Right kidney (tissue), 1 donor: Measurements from ENCODE around the gene NRXN3.

ENCODE experiments used
- DNase-seq: peaks from one replicate; pipeline ENCODE4 v3.0.0-alpha.2; 2016

NRXN3 gene

DNA sequence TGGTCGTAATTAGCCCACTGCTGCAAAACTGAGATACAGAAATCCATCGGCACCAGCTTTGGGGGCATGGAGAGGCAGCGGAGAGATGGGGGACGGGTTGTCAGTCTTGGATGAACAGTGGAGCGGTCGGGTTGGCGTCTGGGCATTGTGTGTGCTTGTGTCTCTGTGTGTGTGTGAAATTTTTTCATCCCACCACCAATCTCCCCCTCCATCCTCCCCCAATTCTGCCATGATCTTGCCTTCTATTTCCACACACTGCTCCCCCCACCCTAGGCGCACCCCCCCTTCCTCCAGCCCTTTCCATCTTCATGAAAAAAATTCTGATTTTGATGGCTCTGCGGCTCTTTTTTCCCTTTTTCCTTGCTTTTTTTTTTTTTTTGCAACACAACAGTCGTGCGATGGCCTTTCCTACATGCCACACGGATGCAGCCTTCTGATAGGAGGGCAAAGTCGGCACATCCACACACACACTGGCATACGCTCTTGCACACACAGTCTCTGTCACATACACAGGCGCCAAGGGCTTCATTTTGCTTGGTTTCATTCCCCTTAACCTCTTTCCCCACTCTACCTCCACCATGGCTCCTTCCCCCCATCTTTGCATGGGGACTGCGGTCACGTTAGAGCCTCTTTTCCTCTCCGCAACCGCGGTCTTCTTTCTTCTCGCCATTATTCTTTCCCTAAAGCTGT lies 3.3 kb downstream of the NRXN3 start:
- no peak for DNase-seq

GRCh38 chr14:78175412-78175811 lies 5.2 kb downstream of the NRXN3 start:
- no peak for DNase-seq

- no peak for DNase-seq
Measured at GRCh38 chr14:78178071-78178470, 7.9 kb downstream of the NRXN3 start.

DNA sequence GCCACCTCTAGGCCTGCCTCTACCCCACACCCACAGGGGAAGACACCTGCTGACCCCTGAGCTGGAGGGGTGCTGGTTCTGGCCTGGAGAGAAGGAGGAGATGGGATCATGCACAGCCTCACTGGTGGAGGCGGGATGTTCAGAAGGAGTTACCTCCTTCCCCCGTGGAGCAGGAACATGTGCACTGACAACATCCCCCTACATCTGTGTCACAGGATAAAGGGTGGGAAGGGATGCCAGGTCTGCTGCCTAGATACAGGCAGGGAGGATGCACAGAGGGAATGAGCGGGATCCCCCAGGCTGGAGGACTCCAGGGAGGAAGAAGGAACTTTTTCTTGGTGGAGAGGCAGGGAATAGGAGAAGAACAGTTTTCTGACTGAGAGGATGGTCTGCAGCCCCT lies 8.8 kb downstream of the NRXN3 start:
- no peak for DNase-seq

GRCh38 chr14:78181270-78181669 lies 11.1 kb downstream of the NRXN3 start:
- no peak for DNase-seq

GRCh38 chr14:78182722-78183121 lies 12.5 kb downstream of the NRXN3 start:
- no peak for DNase-seq

- no peak for DNase-seq
Measured at GRCh38 chr14:78184157-78184556, 14.0 kb downstream of the NRXN3 start.

DNA sequence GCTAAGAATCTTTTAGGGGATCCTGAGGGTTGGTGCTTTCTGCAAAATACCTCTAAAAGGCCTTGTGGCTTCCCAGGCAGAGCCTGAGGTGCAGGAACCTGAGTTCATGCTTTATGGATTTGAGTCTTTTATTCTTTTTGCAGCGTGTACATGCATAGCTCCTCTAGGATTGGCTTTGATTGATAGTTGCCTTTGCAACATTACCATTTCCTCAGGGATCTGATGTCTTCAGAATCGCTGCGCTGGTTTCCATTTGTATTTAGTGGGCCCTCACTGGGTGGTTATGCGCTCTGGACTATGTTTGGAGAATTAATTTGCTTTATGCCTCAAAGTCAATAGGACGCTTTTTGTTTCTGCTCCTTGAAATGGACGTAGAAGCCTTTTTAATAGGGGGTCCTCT lies 16.1 kb downstream of the NRXN3 start:
- no peak for DNase-seq

DNA sequence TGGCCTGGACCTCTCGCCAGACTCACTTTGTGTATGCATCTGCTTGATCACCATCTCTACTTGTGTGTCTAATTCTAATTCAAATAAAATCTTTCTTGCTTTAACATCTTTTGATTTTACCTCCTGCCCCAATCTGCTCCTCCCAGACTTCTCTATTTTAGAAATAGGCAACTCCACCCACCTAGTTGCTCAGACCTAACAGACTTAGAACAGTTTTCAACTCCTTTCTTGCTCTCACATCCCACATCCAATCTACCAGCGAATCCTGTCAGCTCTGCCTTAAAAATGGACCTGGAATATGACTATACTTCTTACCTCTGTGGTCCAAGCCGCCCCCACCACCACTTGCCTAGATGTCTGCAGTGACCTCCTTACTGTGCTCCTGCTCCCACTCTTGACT lies 18.7 kb downstream of the NRXN3 start:
- DNase-seq: no peak

DNA sequence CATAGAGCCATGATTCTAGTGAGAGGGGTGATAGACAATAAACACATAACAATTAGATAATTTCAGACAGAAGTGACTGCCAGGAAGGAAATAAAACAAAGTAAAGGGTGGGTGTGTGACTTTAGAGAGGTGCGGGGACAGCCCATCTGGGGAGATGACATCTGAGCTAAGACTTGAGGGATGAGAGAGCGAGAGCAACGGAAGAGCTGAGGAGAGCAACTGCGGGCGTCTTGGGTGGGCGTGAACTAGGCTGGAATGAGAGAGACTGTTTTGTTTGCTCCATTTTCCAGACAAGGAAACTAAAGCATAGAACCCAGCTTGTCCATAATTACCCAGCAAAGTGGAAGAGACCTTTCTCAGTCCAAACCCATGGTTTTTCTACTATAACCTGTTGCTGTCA lies 25.3 kb downstream of the NRXN3 start:
- DNase-seq: no peak

DNA sequence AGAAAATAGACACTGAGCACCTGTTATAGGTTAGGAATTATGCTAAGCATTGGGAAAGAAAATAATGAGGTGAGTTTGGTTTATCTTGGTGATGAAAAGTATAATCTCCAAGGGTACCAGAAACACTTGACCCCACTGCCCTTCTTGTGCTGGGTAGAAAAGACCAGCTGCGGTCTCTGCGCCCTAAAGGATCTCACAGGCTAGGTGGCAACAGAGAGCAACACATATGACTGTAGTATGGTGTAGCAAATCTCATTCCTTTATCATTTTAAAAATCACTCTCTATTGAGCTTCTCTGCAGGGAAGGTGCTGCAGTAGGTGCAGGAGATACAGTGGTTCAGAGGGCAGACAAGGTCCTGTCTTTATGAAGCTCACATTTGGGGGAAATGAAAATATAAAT lies 26.1 kb downstream of the NRXN3 start:
- DNase-seq: no peak

DNA sequence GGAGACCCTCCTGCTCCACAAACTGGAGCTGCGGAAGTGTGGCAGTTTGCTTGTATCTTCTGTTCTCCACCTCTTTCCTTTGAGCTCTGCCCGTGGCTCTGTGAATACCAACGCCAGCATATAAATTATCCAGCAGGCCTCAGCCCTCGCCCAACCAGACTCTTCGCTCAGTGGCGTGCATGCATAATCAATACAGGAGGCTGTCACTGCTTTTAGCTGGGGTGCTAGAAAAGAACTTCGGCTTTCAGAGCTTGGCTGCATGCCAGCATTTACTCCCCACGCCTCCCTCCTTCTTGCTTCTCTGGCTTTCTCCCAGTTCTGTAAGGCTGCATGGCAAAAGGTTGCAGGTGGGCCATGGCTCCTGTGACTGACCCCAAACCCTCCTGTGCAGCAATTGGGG lies 26.9 kb downstream of the NRXN3 start:
- no peak for DNase-seq

GRCh38 chr14:78202163-78202562 lies 32.0 kb downstream of the NRXN3 start:
- DNase-seq: no peak

DNA sequence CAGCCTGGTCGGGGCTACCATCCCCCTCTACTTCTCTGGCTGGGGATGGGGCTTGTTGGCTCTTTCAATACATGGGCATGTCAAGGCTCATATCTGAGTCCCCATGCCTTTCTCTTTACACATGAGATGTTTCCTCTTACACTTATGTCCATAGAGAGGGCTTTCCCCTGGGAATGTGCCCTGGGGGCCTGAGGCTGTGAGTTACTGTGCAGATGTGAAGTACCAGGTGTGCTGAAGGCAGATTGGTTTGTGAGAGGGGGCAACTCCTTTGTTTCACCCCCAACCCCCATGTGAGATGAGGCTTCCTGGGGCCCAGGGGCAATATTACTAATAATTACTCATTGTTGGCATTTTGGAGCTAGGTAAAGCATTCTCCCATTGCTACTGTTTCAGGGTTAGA lies 32.8 kb downstream of the NRXN3 start:
- DNase-seq: no peak

- DNase-seq: no peak
Measured at GRCh38 chr14:78207414-78207813, 37.2 kb downstream of the NRXN3 start.

GRCh38 chr14:78220273-78220672 lies 50.1 kb downstream of the NRXN3 start:
- DNase-seq: no peak

DNA sequence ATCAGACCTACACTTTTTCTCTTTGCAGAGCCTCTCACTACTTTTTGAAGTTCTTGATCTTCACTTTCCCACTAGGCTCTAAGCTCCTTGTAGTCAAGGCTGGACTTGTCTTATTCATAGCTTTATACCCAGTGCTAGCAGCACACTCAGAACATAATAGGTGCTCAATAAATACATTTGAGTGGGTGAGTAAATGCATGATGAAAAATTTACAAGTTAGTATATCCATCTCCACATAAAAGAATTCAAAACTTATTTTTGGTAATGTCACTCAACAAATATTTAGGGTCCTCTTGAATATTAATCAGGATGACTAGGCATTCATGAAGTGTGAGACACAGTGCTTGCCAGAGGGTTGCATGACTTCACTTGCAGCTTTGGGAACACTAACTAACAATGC lies 52.6 kb downstream of the NRXN3 start:
- no peak for DNase-seq

GRCh38 chr14:78227248-78228077 lies 57.3 kb downstream of the NRXN3 start:
- DNase-seq: no peak

GRCh38 chr14:78228702-78229327 lies 58.6 kb downstream of the NRXN3 start:
- DNase-seq: no peak

- DNase-seq: no peak
Measured at GRCh38 chr14:78232231-78233000, 62.2 kb downstream of the NRXN3 start.

DNA sequence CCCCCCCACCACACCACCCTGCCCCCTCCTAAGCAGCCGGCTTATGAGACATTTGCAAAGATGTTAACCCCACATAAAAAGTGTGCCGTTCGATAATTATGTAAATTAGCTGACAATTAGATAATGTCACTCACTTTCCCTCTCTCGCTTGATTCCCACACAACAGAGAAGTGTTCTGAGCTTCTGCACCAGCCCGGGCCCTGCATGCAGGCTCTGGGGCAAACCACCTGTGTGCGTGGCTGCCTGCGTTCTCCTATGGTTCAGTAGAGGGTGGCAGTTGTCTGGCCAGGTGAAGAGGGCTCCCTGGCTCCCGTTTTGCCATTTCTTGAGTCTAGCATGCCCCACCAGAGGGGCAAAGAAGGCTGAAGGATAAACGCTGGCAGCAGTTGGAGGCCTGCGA lies 68.0 kb downstream of the NRXN3 start:
- DNase-seq: no peak

DNA sequence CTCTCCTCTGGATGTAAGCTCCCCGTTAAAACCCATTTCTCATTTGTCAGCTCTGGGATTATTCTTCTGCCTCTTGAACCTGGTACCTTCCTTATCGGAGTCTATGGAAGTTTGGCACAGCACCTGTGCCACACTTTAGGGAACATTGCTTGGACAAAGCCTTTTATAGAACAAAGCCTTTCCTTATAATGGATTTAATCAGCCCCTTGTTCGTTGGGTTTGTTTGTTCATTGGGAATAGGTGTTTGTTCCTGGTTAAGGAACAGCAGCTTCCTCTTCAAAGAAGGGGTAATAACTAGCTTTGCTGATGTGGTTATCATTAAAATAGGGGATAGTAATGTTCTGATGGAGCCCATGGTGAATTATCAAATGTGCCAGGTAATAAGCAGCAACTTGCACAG lies 70.4 kb downstream of the NRXN3 start:
- DNase-seq: no peak

- no peak for DNase-seq
Measured at GRCh38 chr14:78242086-78242485, 71.9 kb downstream of the NRXN3 start.
